ENCODE data around the gene TMTC1. TPM values are rescaled to one million over a fixed set of nuclear protein-coding genes. Genes with fewer than 3 reads are reported as not detected.
A peak's percentile ranks its signal among the peaks of the same experiment; 100 is the strongest.

The TMTC1 gene
- total and polyA plus RNA-seq, 2 experiments from 2014 or later, result 4.8 to 24.3 TPM

DNA sequence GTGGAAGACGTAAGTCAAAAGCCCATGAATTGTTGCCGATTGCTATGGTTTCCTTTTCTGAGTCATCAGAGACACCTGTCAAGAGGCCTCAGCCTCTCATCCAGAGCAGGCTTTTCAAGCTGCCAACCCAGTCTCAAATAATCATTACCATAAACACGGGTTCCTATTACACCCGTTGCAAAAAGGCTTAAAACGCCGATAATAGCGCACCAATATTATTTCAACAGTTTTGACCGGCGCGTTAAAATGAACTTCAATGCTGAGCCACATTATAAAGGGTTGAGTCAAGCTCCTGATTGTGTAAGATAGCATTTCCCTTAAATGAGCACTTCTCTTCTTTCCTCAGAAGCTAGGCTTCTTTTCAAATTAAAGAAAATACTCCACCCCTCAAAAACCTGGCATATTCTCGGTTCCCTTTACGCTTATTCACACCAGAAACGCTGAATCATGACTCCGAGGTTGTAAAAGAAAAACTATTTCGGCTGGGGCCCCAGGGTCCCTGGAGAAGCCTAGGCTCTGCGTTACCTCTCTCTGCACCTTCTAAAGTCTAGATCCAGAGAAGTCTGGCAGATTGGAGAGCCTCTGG is 1.4 kb downstream of the TMTC1 start:
- peak; percentile 58 for DNase-seq (ENCODE audit: low spot score)
- no peaks in the 10 kb centered on the region; the same call in 1 of the 2 replicates for H4K20me1 ChIP-seq (replicated peaks; ENCODE audit: insufficient read depth)
- peak overlapping the region; percentile 81 for H3K4me3 ChIP-seq
- H3K27me3 ChIP-seq (ENCODE audit: insufficient read depth), result peaks cover 31% of the 10 kb centered on the region
- Mint-ChIP-seq H3K4me3 (peak overlapping the region; percentile 90), H3K4me1 (peaks cover 27% of the 10 kb centered on the region), H3K27ac (no peak overlapping the region), H3K36me3 (ENCODE audit: low read depth) (peaks cover 31% of the 10 kb centered on the region), H3K9me3 (peaks cover 17% of the 10 kb centered on the region; the same call in 2 of the 3 replicates), H3K27me3 (ENCODE audit: insufficient read depth, low read depth, poor library complexity) (peaks cover 13% of the 10 kb centered on the region)
- peaks cover 16% of the 10 kb centered on the region for H3K4me1 ChIP-seq (ENCODE audit: insufficient read depth)
- H3K79me2 ChIP-seq (replicated peaks; ENCODE audit: insufficient read depth), result peaks cover 50% of the 10 kb centered on the region
- no peaks in the 10 kb centered on the region for H3K9me2 ChIP-seq (ENCODE audit: insufficient read depth)
- no peak overlapping the region for H3K27ac ChIP-seq (ENCODE audit: low read depth)
- TF ChIP-seq NANOG (IDR thresholded peaks at IDR 0.05; ENCODE audit: borderline replicate concordance) (no peak), POLR2AphosphoS5 (IDR thresholded peaks at IDR 0.05; ENCODE audit: low read depth) (no peak), EZH2phosphoT487 (IDR thresholded peaks at IDR 0.05; ENCODE audit: unreplicated experiment) (no peak), EZH2 (IDR thresholded peaks at IDR 0.05; ENCODE audit: low read depth, unreplicated experiment) (no peak), JUNB (IDR thresholded peaks at IDR 0.05; ENCODE audit: unreplicated experiment) (no peak), CREB1 (CRISPR knock-in tag; IDR thresholded peaks at IDR 0.05; ENCODE audit: low read depth) (no peak), ZNF114 (CRISPR knock-in tag; IDR thresholded peaks at IDR 0.05) (no peak), ZNF462 (CRISPR knock-in tag; IDR thresholded peaks at IDR 0.05) (no peak), STAT1 (IDR thresholded peaks at IDR 0.05; ENCODE audit: unreplicated experiment) (no peak), ZNF331 (CRISPR knock-in tag; IDR thresholded peaks at IDR 0.05; ENCODE audit: low read depth) (no peak)
- TF ChIP-seq, protein P1, sequence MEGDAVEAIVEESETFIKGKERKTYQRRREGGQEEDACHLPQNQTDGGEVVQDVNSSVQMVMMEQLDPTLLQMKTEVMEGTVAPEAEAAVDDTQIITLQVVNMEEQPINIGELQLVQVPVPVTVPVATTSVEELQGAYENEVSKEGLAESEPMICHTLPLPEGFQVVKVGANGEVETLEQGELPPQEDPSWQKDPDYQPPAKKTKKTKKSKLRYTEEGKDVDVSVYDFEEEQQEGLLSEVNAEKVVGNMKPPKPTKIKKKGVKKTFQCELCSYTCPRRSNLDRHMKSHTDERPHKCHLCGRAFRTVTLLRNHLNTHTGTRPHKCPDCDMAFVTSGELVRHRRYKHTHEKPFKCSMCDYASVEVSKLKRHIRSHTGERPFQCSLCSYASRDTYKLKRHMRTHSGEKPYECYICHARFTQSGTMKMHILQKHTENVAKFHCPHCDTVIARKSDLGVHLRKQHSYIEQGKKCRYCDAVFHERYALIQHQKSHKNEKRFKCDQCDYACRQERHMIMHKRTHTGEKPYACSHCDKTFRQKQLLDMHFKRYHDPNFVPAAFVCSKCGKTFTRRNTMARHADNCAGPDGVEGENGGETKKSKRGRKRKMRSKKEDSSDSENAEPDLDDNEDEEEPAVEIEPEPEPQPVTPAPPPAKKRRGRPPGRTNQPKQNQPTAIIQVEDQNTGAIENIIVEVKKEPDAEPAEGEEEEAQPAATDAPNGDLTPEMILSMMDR (conservative IDR thresholded peaks at IDR 0.05; ENCODE audit: low read depth in 2 of 2), result no peak
- TF ChIP-seq, protein P2, sequence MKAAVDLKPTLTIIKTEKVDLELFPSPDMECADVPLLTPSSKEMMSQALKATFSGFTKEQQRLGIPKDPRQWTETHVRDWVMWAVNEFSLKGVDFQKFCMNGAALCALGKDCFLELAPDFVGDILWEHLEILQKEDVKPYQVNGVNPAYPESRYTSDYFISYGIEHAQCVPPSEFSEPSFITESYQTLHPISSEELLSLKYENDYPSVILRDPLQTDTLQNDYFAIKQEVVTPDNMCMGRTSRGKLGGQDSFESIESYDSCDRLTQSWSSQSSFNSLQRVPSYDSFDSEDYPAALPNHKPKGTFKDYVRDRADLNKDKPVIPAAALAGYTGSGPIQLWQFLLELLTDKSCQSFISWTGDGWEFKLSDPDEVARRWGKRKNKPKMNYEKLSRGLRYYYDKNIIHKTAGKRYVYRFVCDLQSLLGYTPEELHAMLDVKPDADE (IDR thresholded peaks at IDR 0.05), result no peak
- TF ChIP-seq, protein P3, sequence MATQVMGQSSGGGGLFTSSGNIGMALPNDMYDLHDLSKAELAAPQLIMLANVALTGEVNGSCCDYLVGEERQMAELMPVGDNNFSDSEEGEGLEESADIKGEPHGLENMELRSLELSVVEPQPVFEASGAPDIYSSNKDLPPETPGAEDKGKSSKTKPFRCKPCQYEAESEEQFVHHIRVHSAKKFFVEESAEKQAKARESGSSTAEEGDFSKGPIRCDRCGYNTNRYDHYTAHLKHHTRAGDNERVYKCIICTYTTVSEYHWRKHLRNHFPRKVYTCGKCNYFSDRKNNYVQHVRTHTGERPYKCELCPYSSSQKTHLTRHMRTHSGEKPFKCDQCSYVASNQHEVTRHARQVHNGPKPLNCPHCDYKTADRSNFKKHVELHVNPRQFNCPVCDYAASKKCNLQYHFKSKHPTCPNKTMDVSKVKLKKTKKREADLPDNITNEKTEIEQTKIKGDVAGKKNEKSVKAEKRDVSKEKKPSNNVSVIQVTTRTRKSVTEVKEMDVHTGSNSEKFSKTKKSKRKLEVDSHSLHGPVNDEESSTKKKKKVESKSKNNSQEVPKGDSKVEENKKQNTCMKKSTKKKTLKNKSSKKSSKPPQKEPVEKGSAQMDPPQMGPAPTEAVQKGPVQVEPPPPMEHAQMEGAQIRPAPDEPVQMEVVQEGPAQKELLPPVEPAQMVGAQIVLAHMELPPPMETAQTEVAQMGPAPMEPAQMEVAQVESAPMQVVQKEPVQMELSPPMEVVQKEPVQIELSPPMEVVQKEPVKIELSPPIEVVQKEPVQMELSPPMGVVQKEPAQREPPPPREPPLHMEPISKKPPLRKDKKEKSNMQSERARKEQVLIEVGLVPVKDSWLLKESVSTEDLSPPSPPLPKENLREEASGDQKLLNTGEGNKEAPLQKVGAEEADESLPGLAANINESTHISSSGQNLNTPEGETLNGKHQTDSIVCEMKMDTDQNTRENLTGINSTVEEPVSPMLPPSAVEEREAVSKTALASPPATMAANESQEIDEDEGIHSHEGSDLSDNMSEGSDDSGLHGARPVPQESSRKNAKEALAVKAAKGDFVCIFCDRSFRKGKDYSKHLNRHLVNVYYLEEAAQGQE (IDR thresholded peaks at IDR 0.05; ENCODE audit: unreplicated experiment), result no peak
- H3K4me2 ChIP-seq, result peak overlapping the region; percentile 97
- peaks cover 8% of the 10 kb centered on the region; the same call in 1 of the 2 replicates for H3K36me3 ChIP-seq (ENCODE audit: insufficient read depth)
- peak overlapping the region; percentile 87 for H2AFZ ChIP-seq
- no peaks in the 10 kb centered on the region for H3F3A ChIP-seq (replicated peaks; ENCODE audit: low read depth)
- peak; percentile 14 for ATAC-seq
